ENCODE data around the gene RNF213.
A peak's percentile ranks its signal among the peaks of the same experiment; 100 is the strongest.

RNF213 gene

DNA sequence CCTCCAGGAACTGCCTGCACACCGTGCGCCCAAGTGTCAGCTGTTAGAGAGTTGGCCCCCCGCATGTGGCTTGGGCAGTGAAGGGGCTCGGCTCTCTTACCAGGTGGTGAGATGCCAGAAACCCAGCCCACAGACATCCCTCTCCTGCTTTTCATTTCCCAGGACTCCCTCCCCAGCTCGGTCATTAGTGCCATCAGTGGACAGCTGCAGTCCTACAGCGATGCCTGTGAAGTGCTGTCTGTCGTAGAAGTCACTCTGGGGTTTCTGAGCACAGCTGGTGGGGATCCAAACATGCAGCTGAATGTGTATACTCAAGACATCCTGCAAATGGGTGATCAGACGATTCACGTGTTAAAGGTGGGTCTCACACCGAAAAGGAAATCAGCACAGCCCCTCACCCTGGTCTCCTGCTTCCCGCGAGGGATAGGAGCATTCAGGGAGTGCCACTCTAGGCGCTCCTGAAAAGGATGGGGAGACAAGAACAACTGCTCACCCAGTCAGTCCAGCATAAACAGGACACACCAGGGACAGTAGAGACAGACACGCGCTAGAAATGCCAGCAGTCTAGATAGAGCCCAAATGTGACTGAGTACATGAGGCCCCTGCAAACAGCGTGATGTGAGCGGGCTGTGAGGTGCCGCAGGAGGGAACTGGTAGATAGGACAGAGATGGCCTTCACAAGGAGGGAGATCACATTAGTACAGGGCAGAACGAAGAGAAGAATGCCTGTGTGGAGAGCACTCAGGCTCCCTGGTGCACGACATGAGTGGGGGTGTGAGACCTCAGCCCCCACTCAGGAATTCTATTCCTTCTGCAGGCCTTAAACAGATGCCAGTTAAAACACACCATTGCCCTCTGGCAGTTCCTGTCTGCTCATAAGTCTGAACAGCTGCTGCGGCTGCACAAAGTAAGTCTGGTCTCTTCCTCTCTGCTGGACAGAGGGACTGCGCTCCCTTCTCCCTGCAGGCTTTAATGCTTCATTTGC lies 128.7 kb downstream of the RNF213 start:
- peak; percentile 48 for DNase-seq (ENCODE audit: low read depth)
- no peak overlapping the region for H3K4me3 ChIP-seq (ENCODE audit: low read depth, low read length)
- TF ChIP-seq, protein P1, sequence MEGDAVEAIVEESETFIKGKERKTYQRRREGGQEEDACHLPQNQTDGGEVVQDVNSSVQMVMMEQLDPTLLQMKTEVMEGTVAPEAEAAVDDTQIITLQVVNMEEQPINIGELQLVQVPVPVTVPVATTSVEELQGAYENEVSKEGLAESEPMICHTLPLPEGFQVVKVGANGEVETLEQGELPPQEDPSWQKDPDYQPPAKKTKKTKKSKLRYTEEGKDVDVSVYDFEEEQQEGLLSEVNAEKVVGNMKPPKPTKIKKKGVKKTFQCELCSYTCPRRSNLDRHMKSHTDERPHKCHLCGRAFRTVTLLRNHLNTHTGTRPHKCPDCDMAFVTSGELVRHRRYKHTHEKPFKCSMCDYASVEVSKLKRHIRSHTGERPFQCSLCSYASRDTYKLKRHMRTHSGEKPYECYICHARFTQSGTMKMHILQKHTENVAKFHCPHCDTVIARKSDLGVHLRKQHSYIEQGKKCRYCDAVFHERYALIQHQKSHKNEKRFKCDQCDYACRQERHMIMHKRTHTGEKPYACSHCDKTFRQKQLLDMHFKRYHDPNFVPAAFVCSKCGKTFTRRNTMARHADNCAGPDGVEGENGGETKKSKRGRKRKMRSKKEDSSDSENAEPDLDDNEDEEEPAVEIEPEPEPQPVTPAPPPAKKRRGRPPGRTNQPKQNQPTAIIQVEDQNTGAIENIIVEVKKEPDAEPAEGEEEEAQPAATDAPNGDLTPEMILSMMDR (conservative IDR thresholded peaks at IDR 0.05; ENCODE audit: low read depth, low read length) = no peak

DNA sequence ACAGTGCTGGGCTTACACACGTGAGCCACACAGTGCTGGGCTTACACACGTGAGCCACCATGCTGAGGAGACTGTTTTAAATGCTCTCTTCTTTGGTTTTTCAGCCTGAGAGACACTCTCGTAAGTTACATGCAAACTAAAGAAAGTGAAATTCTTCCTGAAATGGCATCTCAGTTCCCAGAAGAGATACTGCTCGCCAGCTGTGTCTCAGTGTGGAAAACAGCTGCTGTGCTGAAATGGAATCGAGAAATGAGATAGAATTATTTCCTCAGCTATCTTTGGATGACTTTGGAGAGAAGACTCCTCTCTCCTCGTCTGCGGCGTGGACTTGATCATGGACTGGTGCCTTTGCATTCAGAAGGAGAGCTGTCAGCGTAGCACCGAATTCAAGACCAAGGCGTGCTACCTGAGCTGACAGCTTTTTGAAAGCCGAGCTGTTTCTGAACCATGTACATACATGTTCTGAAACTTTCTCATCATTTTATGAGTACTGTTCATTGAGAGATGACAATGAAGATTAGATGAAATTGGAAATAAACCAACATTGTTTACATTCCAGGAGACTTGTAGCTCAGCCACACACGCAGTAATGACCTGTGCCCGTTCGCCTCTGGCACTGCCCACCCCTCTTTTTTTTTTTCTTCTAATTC lies 132.7 kb downstream of the RNF213 start:
- TF ChIP-seq, protein P1 (conservative IDR thresholded peaks at IDR 0.05; ENCODE audit: low read depth, low read length) = no peak
- no peak for DNase-seq (ENCODE audit: low read depth)
- H3K4me3 ChIP-seq (ENCODE audit: low read depth, low read length) = no peak overlapping the region

DNA sequence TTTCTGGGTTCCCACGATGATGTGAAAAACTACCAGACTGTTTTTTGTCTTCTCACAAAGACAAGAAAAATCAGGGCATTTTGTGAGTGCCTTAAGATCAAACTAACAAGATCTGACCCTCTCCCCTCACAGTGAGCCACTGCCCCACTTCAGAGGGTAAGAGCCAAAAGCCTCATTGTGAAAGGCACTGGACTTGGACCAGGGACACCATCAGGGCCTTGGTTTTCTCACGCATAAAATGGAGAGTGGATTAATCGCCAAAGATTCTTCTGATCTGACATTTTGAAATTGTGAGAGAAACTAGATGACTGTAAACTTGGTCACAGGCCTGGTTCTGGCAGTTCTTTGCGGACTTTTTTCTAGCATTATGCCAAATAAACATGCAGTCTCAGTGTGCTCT lies 133.3 kb downstream of the RNF213 start:
- no peak overlapping the region for H3K4me3 ChIP-seq (ENCODE audit: low read depth, low read length)
- TF ChIP-seq, protein P1 (conservative IDR thresholded peaks at IDR 0.05; ENCODE audit: low read depth, low read length) = no peak
- DNase-seq (ENCODE audit: low read depth) = no peak

DNA sequence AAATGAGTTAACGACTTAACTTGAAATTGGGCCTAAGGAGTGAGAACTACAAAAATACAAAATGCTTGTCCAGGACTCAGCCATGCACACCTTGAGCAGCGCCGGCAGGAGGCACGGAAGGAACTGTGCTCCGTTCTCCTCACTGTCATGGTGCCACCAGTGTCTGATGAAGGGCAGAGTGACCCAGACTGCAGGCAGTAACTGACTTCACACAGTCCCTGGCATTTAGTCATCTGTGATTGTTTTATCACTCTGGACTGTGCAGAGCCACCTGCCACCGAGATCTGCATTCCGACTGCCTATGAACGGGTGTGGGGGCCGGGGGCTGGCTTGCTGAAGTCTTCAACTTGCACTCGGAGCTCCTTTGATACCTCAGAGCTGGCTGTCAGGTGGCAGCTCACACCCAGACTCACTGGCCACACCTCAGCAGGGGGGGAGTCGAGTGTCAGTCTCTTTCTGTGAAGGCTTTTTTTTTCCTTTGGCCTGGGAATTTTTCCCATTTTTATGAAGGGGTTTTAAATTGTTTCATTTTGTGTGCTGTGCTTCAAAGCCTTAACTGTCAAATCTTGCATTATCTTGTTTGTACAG lies 134.1 kb downstream of the RNF213 start:
- no peak for DNase-seq (ENCODE audit: low read depth)
- TF ChIP-seq, protein P1 (conservative IDR thresholded peaks at IDR 0.05; ENCODE audit: low read depth, low read length) = no peak
- H3K4me3 ChIP-seq (ENCODE audit: low read depth, low read length) = no peak overlapping the region

DNA sequence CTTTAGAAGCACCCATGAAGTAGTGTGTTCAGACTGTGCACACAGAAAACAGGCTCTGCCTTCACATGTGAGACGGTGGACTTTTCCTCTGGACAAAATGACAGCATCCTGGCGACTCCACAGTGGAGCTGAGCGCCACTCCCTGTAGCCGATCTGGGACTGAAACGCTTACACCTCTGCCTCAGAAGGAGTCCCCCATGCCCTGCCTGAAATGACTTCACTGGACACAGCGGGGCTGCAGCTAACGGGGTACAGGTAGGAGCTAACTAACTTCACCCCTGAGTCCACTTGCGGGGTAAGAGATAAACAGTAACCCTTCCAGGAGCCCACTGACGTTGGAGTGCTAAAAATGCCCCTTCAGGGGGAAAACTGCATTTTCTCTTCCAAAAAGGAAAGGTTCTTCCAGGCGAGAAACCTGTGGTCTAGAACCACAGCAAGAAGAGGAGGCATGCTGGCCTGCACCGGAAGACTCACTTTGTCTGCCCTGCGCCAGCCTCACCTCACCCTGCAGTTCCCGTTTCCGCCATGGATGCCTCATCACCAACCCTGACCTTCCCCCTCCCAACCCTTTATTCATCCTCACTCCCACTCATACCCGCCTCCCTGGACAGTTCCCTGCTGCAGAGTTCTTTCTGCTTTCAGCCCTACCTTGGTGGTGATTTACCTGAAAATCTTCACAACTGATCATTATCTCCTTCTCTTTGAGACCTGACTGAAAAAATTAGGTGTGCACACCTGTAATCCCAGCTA lies 134.9 kb downstream of the RNF213 start:
- TF ChIP-seq, protein P1 (conservative IDR thresholded peaks at IDR 0.05; ENCODE audit: low read depth, low read length) = no peak
- no peak overlapping the region for H3K4me3 ChIP-seq (ENCODE audit: low read depth, low read length)
- no peak for DNase-seq (ENCODE audit: low read depth)

DNA sequence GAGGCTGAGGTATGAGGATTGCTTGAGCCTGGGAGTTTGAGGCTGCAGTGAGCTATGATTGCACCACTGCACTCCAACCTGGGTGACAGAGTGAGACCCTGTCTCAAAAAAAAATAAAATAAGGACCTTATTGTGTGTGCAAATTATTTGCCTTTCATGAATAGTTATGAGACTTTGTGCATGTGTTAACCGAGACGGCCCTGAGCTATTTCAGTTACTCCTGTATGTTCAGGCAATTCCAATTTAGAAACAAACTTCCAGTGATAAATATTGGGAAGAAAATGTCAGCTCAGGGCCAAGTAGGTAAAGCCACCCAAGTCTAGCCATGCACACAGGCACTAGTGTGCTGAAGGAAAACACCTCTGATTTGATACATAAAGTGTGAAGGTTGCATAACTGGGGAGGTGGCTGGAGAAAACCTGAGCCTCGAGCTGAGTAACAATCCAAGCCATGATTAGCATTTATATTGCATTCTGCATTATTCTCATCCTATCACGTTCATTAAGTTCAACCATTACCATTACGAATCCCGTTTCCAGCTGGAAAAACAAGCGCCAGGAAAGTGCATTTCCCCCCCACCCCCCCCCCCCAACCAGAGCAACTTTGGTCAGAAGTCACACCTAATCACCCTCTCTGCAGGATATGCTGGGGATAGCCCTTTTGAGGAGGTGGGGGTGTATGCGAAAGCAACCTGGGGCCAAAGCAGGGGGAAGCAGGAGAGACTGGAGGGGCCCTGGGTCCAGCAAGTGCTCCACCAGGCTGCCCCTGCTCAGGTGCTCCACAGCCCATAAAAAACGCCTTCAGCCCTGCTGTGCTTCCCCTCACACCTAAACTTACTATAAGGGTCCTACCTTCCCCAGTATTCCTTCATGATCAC lies 135.7 kb downstream of the RNF213 start:
- DNase-seq (ENCODE audit: low read depth) = no peak
- TF ChIP-seq, protein P1 (conservative IDR thresholded peaks at IDR 0.05; ENCODE audit: low read depth, low read length) = no peak

More for the DNA sequence above, 135.7 kb downstream of the RNF213 start:
- no peak overlapping the region for H3K4me3 ChIP-seq (ENCODE audit: low read depth, low read length)
